K562 (cell line): ENCODE results near the gene VWA7. TPM values are rescaled to one million over a fixed set of nuclear protein-coding genes. Genes with fewer than 3 reads are reported as not detected.

Experiments
- CUX1 ChIP-seq: fragments of 200-800 bp; sonication (Bioruptor generic); IDR thresholded peaks from 2 replicates; pipeline ENCODE4 v1.6.1; 2016; ENCODE audit warnings: missing genetic modification characterization, missing compliant biosample characterization
- ELF1 ChIP-seq: fragments of 200-800 bp; sonication (Bioruptor generic); IDR thresholded peaks from 2 replicates; pipeline ENCODE4 v1.6.1; 2016; ENCODE audit warnings: missing genetic modification characterization, missing compliant biosample characterization
- FOXM1 ChIP-seq, 2 experiments: fragments of 450-650 bp in 1 of 2; sonication (generic) in 1 of 2; formaldehyde crosslinking in 1 of 2; IDR thresholded peaks; 2 replicates each; pipeline versions ENCODE4 v1.6.1 to v1.9.0; 2017 to 2022; ENCODE audit warnings: low read depth in 2 of 2, mild to moderate bottlenecking in 2 of 2, missing genetic modification reagents in 1 of 2, moderate library complexity in 1 of 2
- ID3 ChIP-seq, 2 experiments: fragments of 250-450 bp in 1 of 2; fragments of 450-650 bp in 1 of 2; sonication (Bioruptor Pico) in 1 of 2; IDR thresholded peaks; 2 replicates each; pipeline versions ENCODE4 v1.6.1 to v1.8.0; 2016 to 2021; ENCODE audit warnings: mild to moderate bottlenecking in 2 of 2, moderate library complexity in 2 of 2, missing compliant biosample characterization in 1 of 2, missing genetic modification characterization in 1 of 2
- MYBL2 ChIP-seq, 2 experiments: fragments of 450-650 bp in 1 of 2; sonication (generic) in 1 of 2; formaldehyde crosslinking in 1 of 2; IDR thresholded peaks; 2 replicates each; pipeline versions ENCODE4 v1.6.1 to v1.8.1; 2017 to 2022; ENCODE audit warnings: borderline replicate concordance in 1 of 2, inconsistent platforms in 1 of 2, low read depth in 1 of 2, mild to moderate bottlenecking in 1 of 2, missing genetic modification reagents in 1 of 2, moderate library complexity in 1 of 2
- POU5F1 ChIP-seq: fragments of 150-350 bp; IDR thresholded peaks from 2 replicates; pipeline ENCODE4 v1.6.1; 2014; ENCODE audit warnings: borderline replicate concordance, low read length, low read depth, mild to moderate bottlenecking; ENCODE audit not compliant: partially characterized antibody
- SMAD2 ChIP-seq: fragments of 150-350 bp; IDR thresholded peaks from 2 replicates; pipeline ENCODE4 v1.6.1; 2014; ENCODE audit warnings: low read depth, mild to moderate bottlenecking, low read length
- STAG1 ChIP-seq: sonication (generic); formaldehyde crosslinking; IDR thresholded peaks from 2 replicates; pipeline ENCODE4 v1.5.0; 2020; ENCODE audit warnings: missing genetic modification reagents, borderline replicate concordance
- ZNF311 ChIP-seq: fragments of 250-450 bp; sonication (Bioruptor Pico); IDR thresholded peaks from 2 replicates; pipeline ENCODE4 v1.4.0; 2020; ENCODE audit warnings: mild to moderate bottlenecking, moderate library complexity
- polyA plus RNA-seq, 8 experiments: library from polyadenylated mRNA; depleted of rRNA in 4 of 8; stranded (reverse) in 5 of 8; unstranded in 3 of 8; fragments of >200 nt; fragmentation: Nextera tagmentation in 2 of 8; fragmentation: Illumina TruSeq in 1 of 8; extraction: Ambion mirVana in 2 of 8; extraction: Trizol in 1 of 8; gene quantifications; 2 replicates each; pipeline versions ENCODE4 v1.2.1 to v1.2.3, GENCODE V29; 2011 to 2014; ENCODE audit warnings: inconsistent platforms in 1 of 8, missing spikeins in 1 of 8
- total RNA-seq, 7 experiments: library from RNA; depleted of rRNA in 6 of 7; stranded (reverse); fragments of >200 nt in 6 of 7; fragmentation: Illumina TruSeq in 2 of 7; extraction: Trizol in 2 of 7; gene quantifications; 2 replicates each; pipeline versions ENCODE4 v1.2.1 to v1.2.3, GENCODE V29; 2011 to 2021; ENCODE audit warnings: low replicate concordance in 1 of 7
- TF ChIP-seq, protein P1 (sequence below): IDR thresholded peaks from 3 replicates; pipeline ENCODE4 v1.6.1; 2011; ENCODE audit warnings: borderline replicate concordance, mild to moderate bottlenecking; ENCODE audit not compliant: insufficient read length, insufficient read depth
- TF ChIP-seq, protein P2 (sequence below): sonication (generic); formaldehyde crosslinking; IDR thresholded peaks from 2 replicates; pipeline ENCODE4 v1.8.0; 2022; ENCODE audit warnings: mild to moderate bottlenecking, missing genetic modification reagents

Gene VWA7
- total and polyA plus RNA-seq, 9 of the 15 experiments (the other 6 are each of a cell fraction or from before 2014, with no cell fraction given): 0.18 to 2.9 (median 0.95) TPM

DNA sequence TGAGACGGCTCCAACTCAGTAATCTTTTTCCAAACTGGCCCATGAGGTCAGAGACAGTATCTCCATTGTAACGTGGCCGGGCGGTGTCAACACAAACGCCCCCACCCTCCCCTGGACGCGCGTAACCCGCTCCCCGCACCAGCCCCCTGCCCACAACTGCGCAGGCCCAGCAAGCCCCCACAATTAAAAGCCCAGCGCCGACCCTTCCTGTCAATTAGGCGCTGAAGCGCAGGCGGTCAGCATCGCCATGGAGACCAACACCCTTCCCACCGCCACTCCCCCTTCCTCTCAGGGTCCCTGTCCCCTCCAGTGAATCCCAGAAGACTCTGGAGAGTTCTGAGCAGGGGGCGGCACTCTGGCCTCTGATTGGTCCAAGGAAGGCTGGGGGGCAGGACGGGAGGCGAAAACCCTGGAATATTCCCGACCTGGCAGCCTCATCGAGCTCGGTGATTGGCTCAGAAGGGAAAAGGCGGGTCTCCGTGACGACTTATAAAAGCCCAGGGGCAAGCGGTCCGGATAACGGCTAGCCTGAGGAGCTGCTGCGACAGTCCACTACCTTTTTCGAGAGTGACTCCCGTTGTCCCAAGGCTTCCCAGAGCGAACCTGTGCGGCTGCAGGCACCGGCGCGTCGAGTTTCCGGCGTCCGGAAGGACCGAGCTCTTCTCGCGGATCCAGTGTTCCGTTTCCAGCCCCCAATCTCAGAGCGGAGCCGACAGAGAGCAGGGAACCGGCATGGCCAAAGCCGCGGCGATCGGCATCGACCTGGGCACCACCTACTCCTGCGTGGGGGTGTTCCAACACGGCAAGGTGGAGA, 38.1 kb upstream of the VWA7 start, which contains the start of the genes HSPA1A and HSPA1L (continued):
- TF ChIP-seq MYBL2 (IDR thresholded peaks at IDR 0.05; ENCODE audit: low read depth): no peak; the same call in 1 of the 2 replicates
- TF ChIP-seq MYBL2 (CRISPR knock-in tag; IDR thresholded peaks at IDR 0.05; ENCODE audit: borderline replicate concordance): no peak
- TF ChIP-seq ZNF311 (CRISPR knock-in tag): no peak
- no peak for TF ChIP-seq ELF1 (tag)
- TF ChIP-seq POU5F1: no peak
- TF ChIP-seq, protein P1, sequence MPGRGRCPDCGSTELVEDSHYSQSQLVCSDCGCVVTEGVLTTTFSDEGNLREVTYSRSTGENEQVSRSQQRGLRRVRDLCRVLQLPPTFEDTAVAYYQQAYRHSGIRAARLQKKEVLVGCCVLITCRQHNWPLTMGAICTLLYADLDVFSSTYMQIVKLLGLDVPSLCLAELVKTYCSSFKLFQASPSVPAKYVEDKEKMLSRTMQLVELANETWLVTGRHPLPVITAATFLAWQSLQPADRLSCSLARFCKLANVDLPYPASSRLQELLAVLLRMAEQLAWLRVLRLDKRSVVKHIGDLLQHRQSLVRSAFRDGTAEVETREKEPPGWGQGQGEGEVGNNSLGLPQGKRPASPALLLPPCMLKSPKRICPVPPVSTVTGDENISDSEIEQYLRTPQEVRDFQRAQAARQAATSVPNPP: no peak
- no peak for TF ChIP-seq CUX1 (CRISPR knock-in tag)
- TF ChIP-seq STAG1 (CRISPR knock-in tag): no peak
- TF ChIP-seq SMAD2: no peak
- no peak for TF ChIP-seq ID3 (CRISPR knock-in tag; IDR thresholded peaks at IDR 0.05)
- peak; percentile 82 for TF ChIP-seq ID3 (tag; IDR thresholded peaks at IDR 0.05)
- TF ChIP-seq FOXM1 (IDR thresholded peaks at IDR 0.05; ENCODE audit: low read depth): 0 out of 2 replicates have a peak, but pooled peaks have one; percentile 9
- TF ChIP-seq FOXM1 (CRISPR knock-in tag; IDR thresholded peaks at IDR 0.05; ENCODE audit: low read depth): no peak
- TF ChIP-seq, protein P2, sequence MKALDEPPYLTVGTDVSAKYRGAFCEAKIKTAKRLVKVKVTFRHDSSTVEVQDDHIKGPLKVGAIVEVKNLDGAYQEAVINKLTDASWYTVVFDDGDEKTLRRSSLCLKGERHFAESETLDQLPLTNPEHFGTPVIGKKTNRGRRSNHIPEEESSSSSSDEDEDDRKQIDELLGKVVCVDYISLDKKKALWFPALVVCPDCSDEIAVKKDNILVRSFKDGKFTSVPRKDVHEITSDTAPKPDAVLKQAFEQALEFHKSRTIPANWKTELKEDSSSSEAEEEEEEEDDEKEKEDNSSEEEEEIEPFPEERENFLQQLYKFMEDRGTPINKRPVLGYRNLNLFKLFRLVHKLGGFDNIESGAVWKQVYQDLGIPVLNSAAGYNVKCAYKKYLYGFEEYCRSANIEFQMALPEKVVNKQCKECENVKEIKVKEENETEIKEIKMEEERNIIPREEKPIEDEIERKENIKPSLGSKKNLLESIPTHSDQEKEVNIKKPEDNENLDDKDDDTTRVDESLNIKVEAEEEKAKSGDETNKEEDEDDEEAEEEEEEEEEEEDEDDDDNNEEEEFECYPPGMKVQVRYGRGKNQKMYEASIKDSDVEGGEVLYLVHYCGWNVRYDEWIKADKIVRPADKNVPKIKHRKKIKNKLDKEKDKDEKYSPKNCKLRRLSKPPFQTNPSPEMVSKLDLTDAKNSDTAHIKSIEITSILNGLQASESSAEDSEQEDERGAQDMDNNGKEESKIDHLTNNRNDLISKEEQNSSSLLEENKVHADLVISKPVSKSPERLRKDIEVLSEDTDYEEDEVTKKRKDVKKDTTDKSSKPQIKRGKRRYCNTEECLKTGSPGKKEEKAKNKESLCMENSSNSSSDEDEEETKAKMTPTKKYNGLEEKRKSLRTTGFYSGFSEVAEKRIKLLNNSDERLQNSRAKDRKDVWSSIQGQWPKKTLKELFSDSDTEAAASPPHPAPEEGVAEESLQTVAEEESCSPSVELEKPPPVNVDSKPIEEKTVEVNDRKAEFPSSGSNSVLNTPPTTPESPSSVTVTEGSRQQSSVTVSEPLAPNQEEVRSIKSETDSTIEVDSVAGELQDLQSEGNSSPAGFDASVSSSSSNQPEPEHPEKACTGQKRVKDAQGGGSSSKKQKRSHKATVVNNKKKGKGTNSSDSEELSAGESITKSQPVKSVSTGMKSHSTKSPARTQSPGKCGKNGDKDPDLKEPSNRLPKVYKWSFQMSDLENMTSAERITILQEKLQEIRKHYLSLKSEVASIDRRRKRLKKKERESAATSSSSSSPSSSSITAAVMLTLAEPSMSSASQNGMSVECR: peak; percentile 82
